Astrocyte of the cerebellum (primary cell): Measurements from ENCODE around the gene KIAA1614.
A peak's percentile ranks its signal among the peaks of the same experiment; 100 is the strongest.

Experiments
- DNase-seq: peaks from one replicate; pipeline ENCODE4 v3.0.0-alpha.2; 2011; ENCODE audit warnings: low read depth
- H3K4me3 ChIP-seq: 2 replicates; pipeline ENCODE4 v1.5.1; 2011; ENCODE audit warnings: mild to moderate bottlenecking, low read depth, low read length, moderate library complexity
- CTCF ChIP-seq: IDR thresholded peaks from 2 replicates; pipeline ENCODE4 v1.5.1; 2012; ENCODE audit warnings: low read length, low read depth, moderate library complexity, mild to moderate bottlenecking; ENCODE audit errors: missing control alignments
- in situ Hi-C: cut with HindIII; loops from 2 replicates; pipeline ENCODE4 v1.10.0; 2017; ENCODE audit warnings: low sequenced_read_pairs

KIAA1614 gene

GRCh38 chr1:180951186-180951745, 38.6 kb downstream of the KIAA1614 start:
- TF ChIP-seq CTCF: no peak

GRCh38 chr1:180951836-180952656, 39.3 kb downstream of the KIAA1614 start:
- no peak overlapping the region for H3K4me3 ChIP-seq
- TF ChIP-seq CTCF: no peak
- in situ Hi-C loops: no loop called here
- no peak for DNase-seq

More at GRCh38 chr1:180951186-180951745, 38.6 kb downstream of the KIAA1614 start:
- no peak for DNase-seq
- H3K4me3 ChIP-seq: no peak overlapping the region
- in situ Hi-C loops: no loop called here

GRCh38 chr1:180952657-180953013, 39.9 kb downstream of the KIAA1614 start:
- in situ Hi-C loops: no loop called here
- H3K4me3 ChIP-seq: no peak overlapping the region
- TF ChIP-seq CTCF: no peak
- DNase-seq: no peak

- DNase-seq: no peak
- no peak for TF ChIP-seq CTCF
- in situ Hi-C loops: no loop called here
- H3K4me3 ChIP-seq: peak overlapping the region; percentile 39
These were observed 40.8 kb downstream of the KIAA1614 start for GRCh38 chr1:180953291-180954004.

- H3K4me3 ChIP-seq: peak overlapping the region; percentile 39
- in situ Hi-C loops: no loop called here
- TF ChIP-seq CTCF: no peak
- no peak for DNase-seq
These were observed 41.5 kb downstream of the KIAA1614 start for GRCh38 chr1:180954005-180954800.

GRCh38 chr1:180954801-180955165, 42.1 kb downstream of the KIAA1614 start:
- TF ChIP-seq CTCF: no peak
- in situ Hi-C loops: no loop called here
- no peak for DNase-seq

More at GRCh38 chr1:180954801-180955165, 42.1 kb downstream of the KIAA1614 start:
- no peak overlapping the region for H3K4me3 ChIP-seq
